GM18861 (cell line): ENCODE results near the gene ALOX5AP.
A peak's percentile ranks its signal among the peaks of the same experiment; 100 is the strongest.

Experiments used
- ATAC-seq: cut with Tn5 transposase; IDR thresholded peaks from one replicate; pipeline ENCODE4 v1.9.1; 2021; ENCODE audit not compliant: unreplicated experiment

Gene ALOX5AP

DNA sequence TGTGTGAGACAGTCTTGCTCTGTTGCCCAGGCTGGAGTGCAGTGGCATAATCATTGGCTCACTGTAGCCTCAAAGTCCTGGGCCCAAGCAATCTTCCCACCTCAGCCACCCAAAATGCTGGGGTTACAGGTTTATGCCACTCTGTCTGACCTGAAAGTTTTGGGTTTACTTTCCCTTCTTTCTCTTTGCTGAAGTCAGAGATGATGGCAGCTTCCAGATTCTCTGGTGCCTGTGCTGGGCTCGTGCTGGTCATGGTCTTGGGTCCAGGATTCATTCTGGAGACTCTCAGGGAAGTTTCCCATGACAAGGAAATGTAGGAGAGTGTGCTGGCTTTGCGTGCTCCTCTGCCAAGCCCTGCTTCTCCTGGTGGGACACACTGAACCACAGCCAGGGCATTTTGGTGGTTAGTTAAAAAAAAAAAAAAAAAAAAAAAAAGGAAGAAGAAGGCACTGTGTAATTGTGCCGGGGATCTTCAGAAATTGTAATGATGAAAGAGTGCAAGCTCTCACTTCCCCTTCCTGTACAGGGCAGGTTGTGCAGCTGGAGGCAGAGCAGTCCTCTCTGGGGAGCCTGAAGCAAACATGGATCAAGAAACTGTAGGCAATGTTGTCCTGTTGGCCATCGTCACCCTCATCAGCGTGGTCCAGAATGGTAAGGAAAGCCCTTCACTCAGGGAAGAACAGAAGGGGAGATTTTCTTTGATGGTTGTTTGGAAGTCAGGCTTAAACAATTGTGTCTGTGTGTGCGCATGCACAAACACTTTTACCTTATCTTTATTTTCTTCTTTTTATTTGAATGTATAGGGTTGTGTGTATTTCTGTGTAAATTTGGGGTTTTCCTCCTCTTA, at the start of gene ALOX5AP:
Gene ALOX5AP, plus strand, starts transcription at position 519 of the 847 bp plus-strand sequence. Its CDS starts 63 bp downstream, at position 582.
- ATAC-seq = peak; percentile 47

DNA sequence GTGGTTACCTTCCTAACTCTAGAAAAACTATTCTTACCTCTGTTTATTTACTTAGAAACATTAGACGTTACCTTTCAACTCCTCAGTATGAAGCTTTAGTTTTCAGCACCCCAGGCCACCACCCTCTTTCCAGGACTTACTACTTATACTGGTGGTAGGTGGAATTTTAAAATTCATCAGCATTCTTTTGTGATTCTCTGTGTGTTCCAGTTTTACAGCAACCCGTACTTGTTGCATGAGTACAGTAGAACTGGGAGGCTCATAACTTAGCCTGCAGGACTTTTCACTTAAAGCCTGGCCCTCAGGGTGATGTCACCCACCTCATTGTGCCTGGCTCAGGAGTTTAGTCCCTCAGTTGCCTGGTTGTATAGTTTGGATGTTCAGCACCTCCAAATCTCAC, 49.4 kb upstream of the ALOX5AP start:
- no peak for ATAC-seq

DNA sequence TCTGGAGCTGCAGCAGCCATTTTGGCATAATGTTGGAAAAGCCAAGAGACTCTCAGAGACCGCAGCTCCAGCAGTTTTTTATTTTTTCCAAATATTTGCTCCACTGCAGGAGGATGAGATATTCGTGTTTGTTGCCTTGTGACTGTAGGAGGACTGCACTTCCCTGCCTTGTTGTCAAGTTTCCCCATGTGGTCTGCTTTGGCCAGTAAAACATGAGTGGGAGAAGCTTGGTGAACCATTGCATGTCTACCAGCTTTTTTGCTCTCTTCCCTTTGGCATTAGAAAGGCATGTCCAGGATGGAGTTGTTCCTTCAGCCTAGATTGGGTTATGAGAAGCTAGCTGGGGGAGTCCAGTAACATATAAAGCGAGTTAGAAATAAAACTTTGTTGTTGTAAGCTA, 47.7 kb upstream of the ALOX5AP start:
- no peak for ATAC-seq

DNA sequence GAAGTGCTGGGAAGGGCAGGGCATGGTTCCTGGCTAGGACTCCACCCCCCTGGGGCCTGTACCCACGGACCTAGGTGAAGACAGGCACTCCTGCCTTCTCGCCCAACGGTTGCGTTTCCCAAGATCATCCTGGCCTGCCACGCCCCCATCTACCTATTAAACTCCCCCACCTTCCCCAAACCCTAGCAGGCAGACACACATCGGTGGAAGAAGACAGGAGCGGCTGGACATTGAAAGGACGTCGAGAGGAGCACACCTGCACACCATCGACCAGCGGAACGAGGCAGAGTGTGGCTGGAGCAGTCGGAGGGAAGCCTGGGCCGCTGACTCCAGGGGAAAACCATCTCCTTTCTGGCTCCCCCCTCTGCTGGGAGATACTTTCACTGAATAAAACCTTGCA, 45.6 kb upstream of the ALOX5AP start:
- no peak for ATAC-seq

DNA sequence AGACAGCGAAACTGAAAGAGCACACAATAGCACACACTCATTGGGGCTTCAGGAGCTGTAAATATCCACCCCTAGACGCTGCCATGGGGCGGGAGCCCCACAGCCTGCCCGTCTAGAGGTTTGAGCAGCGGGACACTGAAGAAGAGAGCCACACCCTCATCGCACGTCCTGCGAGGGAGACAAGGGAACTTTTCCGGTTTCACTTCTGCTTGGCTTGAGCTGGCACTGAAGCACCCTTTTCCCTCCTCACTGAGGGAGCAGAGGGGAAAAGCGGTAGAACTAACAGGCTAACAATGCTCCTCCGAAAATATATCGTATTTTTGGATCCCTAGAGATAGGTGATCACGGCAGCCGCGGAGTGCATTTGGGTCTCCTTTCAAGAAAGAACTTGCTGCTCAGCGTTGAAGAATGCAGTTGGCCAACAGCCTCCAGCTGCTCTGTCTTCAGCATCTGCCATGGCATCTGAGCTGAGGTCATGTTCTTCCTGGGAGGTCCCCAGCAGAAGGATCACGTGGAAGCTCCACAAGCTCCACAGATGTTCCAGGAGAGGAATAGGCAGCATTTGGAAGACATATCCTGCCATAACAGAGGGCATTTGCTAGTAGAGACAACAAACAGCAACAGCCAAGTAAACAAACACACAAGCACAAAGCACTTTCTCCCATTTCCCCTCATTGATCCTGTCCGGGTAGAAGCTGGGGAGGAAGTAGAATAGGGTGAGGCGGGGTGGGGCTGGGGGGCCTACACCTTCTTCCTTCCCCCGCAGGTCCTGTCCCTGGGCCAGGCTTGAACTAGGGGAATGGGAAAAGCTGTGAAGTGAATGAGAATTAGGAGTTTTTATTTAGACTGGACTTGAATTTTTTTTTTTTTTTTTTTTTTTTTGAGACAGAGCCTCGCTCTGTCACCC, 44.8 kb upstream of the ALOX5AP start:
- ATAC-seq = peak; percentile 66

DNA sequence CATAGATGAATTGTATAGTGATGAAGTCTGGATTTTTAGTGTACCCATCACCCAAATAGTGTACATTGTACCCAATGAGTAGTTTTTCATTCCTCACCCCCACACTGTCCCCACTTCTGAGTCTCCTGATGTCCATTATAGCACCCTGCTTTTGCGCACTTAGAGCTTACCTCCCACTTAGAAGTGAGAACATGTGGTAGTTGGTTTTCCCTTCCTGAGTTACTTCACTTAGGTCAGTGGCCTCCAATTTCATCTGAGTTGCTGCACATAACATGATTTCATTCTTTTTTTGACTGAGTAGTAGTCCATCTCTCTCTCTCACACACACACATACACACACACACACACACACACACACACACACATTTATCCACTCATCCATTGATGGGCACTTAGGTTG, 43.2 kb upstream of the ALOX5AP start:
- no peak for ATAC-seq

DNA sequence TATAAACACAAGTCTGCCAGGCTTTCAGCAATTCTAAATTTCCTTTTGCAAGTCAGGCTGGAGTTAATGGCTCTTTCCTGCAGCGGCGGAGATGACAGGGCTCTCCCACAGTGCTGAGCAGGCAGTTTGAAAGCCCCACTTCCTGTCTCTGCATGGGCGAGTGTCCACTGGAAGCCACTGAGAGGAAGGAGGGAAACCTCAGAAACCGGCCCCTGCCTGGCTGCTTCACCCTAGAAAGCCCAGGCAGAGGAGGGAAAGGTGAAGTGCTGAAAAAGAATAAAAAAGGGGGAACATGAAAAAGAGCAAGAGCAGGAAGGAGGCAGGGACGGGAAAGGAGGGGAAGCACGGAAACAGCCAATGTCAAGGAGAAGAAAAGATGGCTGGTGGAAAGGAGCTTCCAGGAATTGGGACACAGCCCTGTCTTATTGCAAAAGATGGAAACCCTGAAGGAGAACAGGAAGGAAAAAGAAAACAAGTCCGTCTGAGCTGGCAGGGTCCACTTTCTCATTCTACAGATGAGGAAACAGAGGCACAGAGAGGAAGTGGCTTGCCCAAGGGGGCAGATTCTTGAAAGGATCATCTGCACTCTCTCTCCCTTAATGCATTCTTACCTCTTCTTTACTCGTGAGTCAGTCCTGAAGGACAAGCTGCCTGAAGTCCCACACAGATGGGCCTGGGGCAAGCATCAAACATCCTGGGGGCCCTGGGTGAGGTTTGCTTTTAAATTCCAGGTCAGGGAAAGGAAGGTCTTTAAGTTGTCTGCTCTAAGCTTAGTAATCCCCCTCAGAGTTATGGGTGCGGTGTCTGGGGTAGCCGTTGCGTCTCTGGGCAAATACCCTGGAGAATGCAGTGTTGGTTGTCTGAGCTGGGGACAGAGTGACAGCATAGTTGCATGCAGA, 38.8 kb upstream of the ALOX5AP start:
- no peak for ATAC-seq

DNA sequence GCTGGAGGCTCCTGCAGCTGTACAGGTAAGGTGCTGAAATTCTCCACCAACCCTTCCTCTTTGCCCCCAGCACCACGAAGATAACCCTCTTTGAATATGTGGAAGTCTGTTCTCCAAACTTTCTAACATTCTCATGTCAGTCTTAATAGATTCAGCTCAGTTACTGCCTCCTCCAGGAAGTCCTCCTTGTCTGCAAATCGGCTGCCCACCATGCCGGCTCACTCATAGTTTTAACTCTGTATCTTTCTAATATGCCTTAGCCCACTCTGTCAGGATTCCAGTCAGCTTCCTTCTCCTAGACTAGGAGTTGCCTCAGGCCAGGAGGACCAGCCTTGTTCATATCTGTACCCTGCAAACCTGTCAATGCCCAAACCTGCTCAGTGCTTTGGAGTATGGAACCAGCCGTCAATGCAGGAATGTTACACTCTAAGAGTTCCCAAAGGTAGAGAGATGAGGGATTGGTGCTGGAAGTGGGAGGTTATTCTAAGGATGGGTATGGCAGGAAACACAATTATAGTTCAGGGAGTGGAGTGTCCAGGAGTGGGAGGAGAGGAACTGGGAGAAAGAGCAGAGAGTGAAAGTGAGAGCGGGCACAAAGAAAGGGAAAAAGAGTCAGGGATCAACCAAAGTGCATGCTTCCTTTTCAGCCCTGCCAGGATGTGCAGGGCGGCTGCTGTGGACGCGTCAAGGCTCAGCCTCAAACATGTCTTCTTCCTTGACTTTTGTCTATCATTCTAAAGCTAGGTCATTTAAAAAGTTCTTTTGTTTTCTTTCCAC, 38.0 kb upstream of the ALOX5AP start:
- no peak for ATAC-seq

DNA sequence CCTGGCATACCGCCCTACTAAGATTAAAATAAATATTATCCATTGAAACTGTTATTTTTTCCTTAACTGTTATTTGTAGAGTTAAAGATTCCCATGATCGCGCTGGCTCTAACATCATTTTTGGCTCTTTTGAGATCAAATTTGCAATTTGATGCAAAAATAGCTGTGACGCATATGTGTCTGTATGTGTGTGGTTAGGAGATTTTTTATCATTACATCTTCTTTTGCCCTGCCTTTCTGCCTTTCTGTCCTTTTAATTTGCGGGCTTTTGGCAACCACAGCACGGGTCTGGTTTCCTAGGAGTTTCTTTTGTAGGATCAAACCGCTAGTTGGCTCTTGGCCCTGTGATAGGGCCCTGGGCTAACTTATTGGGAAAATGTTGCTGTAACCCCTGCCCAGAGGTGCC, 37.3 kb upstream of the ALOX5AP start:
- no peak for ATAC-seq

DNA sequence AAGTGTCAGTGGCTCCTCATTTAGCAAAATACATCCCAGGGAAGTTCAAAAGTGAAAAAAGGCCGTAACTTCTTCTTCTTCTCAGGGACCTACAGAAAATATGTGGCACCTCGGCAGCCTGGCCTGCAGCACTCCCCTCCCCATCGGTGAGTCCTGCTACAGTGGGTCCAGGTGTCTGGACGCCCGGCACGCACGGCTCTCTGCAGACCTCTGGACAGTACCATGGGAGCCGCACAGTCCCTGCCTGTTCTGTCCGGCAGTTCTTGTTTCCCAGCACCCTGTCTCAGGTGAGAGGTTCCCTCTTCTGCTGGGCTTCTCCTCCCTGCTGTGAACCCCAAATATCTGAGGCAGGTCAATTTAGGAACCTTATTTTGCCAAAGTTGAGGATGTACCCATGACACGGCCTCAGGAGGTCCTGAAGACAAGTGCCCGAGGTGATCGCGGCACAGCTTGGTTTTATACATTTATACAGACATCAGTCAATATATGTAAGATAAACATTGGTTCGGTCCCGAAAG, 36.8 kb upstream of the ALOX5AP start:
- ATAC-seq = no peak

DNA sequence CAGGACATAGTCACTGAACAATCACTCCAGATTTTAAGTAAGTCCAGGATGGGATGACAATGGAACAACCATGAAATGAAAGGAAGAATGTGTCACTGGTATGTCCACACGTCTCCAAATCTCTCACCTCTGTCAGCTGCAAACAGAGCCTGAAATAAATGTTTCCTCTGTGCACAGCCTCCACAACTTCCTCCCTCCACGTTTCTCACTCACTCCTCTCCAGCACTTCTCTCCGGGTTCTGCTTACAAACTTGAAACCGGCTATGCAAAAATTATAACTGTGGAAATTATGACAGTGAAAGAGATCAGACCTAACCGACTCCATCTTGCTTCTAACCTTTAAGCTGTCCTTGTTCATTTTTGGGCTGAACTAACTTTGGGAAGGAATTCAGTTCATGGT, 35.0 kb upstream of the ALOX5AP start:
- ATAC-seq = no peak

DNA sequence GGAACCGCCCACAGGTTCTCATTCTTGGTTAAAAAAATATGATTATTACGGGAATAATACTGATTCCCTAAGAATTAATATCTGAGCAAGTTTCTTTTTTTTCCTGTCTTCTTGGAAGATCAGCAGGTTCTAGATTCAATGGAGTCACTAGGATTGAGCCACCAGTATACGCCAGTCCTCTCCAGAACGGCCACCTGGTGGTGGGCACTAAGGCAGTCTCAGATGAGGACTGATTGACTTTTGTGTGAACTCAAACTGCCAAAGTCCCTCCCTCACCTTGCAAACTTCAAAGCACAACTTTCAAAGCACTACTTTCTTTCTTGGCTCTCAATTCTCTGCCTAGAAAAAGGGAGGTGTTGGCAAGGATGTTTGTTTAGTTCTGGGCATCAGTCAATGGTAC, 33.3 kb upstream of the ALOX5AP start:
- no peak for ATAC-seq

DNA sequence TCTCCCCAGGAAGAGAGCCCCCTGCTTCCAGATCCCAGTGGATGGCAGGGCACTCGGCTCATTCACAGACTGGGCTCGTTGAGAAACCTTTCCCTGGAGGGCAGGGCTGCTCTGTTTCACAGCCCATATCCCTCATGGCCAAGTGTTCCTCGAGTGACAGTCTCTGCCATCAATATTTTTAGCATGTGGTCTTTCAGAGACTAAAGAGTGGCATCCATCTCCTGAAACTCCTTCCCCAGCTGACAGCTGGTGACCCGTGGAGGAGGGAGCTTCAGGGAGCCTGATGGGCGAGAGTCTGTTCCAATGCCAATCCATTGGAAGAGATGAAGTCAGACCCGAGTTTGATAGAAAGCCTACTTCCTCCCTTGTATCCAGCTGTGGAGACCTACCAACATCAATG, 30.7 kb upstream of the ALOX5AP start:
- ATAC-seq = no peak

DNA sequence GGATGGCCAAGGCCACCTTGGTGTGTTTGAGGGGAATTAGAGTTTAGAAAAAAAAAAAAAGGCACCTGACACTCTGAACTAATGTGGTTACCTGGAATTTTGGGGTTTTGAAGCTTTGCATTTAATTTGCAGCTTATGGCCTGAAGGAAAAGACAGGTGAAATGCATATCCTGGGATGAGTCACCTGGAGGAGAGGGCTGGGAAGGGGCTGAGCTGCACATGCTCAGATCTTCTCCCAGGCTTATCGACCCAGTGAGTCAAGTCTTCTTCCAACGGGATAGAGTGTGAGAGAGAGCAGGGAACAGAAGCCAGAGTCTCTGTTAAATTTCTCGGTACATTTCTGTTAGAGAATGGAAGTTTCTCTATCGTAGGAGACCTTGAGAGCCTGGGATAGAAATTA, 29.7 kb upstream of the ALOX5AP start:
- no peak for ATAC-seq

DNA sequence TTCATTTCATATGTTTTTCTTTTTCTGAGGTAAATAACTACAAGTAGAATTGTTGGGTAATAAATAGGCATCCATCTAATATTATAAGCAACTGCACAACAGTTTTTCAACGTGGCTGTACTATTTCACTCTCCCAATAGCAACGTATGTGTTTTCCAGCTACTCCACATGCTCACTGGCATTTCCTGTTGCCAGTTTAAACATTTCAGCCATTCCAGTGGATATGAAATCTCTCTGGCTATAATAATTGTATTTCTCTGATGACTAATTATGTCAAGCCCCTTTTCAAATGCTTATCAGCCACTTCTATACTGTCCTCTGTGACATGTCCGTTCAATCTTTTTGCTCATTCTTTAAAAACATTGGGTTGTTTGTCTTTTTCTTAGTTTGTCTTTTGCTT, 26.8 kb upstream of the ALOX5AP start:
- no peak for ATAC-seq

DNA sequence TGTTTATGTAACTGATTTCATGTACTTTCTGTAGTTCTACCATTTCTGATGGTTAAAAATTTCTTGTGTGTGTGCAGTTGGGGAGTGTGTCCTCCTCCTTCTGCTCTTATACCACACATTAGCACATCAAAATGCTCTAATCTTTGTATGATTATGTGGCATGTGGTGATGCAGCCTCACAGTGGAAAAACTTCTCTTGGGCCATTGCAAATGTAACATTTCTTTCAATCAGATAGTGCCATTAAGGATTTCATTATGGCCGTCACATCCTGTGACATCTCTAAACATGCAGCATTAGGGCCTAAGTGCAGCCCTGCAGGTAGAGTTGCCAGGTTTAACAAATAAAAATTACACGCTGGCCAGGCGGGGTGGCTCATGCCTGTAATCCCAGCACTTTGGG, 24.9 kb upstream of the ALOX5AP start:
- ATAC-seq = no peak

DNA sequence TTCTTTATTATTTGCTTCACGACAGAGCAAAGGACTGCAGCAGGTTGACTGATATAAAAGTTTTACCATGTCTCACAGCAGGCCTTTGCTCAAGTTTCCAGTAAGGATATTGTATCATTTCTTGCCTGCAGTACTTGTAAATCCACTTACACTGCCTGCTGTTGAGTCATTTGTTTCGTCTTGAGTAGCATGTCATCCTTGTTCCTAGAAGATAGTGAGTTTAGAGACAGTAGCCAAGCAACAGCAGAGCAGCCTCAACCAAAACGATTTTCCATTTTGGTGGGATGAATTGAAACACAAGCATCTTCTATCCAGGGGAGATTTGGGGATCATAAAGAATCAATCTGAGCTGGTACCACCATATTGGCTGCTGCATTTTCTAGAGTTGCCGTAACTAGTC, 24.0 kb upstream of the ALOX5AP start:
- ATAC-seq = no peak

DNA sequence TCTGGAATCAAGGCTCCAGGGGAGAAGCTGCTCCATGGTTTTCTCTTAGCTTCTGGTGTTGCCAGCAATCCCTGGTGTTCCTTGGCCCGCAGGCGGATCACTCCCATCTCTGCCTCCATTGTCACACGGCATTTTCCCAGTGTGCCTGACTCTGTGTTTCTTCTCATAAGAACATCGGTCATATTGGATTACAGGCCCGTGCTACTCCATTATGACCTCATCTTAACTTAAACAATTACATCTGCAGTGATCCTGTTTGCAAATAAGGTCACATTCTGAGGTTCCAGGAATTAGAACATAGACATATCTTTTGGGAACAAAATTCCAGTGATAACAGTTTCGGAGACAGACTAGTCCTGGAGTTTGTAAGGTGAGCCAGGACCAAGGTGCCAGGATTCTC, 23.5 kb upstream of the ALOX5AP start:
- ATAC-seq = no peak

DNA sequence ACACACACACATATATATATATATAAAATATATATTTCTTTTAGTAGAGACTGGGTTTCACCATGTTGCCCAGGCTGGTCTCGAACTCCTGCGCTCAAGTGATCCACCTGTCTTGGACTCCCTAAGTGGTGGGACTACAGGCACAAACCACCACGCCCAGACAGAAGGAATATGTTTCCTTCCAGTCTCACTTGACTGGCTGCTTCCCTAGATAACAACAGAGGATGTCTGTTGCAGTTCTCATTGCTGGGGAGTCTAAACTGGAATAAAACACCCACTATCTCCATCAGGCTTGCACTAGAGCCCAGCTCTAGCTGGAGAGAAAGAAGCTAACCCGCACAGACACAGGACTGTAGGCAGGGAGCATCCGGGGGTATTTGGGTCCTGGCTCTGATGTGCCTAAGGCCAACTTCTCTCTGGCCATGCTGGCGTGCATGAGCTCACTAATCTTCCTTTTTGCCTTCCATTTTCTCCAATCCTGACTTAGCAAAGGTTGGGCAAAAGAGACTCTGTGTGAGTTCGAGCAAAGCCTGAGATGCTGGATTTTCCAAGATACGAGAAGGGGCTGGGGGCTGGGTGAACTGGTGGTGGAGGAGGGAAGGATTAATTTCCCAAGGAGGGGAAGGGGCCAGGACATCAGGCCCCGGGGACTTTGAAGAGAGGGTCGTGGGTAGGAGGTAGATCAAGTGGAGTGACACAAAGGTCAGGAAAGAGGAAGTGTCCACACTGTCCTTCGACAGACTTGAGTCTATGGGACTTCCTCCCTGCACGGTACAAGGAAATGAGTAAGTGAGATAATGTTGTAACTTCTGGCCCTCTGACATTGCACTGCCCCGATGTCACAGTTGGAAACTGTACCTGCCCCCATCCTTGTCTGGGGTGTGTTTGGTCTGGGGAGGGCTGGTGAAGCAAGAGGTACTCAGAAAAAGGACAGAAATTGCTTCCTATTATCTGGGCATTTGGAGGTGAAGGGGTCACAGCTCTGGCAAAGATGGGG, 22.5 kb upstream of the ALOX5AP start:
- ATAC-seq = no peak
